Gastrocnemius medialis (tissue), 4 donors: ENCODE data around the gene KAT8.

Source experiments
- POLR2A ChIP-seq, 2 donors: fragments of 450-650 bp; IDR thresholded peaks; one replicate each; pipeline ENCODE4 v1.6.1; 2017; ENCODE audit warnings: antibody characterized with exemption in 2 of 2, mild to moderate bottlenecking in 2 of 2, moderate library complexity in 2 of 2
- TF ChIP-seq, protein P1 (sequence below), 5 experiments: fragments of 450-650 bp in 3 of 5; fragments of 200-600 bp in 2 of 5; sonication (generic) in 2 of 5; IDR thresholded peaks in 4 of 5; conservative IDR thresholded peaks in 1 of 5; 1 replicate in 4 of 5; 2 replicates in 1 of 5; pipeline ENCODE4 v1.5.1; 2016 to 2019; ENCODE audit warnings: antibody characterized with exemption in 5 of 5, mild to moderate bottlenecking in 3 of 5, moderate library complexity in 3 of 5

DNA sequence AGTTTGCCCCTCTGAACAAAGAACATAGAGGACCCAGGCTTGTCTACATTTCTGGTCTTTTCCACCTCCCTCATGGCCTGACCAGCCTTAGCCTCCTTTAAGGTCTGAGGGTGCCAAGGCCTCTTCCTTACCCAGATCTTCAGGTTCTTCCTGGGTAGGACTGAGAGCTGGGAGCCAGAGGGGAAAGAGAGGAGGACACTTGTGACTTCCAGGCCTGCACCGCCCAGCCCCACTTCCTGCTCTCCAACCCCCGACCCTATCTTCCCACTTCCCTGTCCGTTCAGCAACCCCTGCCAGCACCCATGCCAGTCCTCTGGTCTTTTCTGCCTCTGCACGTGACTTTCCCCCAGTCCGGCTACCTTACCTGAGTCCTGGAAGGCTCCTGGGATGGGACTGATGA lies 31.9 kb downstream of the KAT8 start:
- TF ChIP-seq, protein P1, sequence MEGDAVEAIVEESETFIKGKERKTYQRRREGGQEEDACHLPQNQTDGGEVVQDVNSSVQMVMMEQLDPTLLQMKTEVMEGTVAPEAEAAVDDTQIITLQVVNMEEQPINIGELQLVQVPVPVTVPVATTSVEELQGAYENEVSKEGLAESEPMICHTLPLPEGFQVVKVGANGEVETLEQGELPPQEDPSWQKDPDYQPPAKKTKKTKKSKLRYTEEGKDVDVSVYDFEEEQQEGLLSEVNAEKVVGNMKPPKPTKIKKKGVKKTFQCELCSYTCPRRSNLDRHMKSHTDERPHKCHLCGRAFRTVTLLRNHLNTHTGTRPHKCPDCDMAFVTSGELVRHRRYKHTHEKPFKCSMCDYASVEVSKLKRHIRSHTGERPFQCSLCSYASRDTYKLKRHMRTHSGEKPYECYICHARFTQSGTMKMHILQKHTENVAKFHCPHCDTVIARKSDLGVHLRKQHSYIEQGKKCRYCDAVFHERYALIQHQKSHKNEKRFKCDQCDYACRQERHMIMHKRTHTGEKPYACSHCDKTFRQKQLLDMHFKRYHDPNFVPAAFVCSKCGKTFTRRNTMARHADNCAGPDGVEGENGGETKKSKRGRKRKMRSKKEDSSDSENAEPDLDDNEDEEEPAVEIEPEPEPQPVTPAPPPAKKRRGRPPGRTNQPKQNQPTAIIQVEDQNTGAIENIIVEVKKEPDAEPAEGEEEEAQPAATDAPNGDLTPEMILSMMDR (IDR thresholded peaks at IDR 0.05 in 4 of 5, conservative IDR thresholded peaks at IDR 0.05 in 1 of 5), result no peak
- no peak for TF ChIP-seq POLR2A (IDR thresholded peaks at IDR 0.05)
